Inferior parietal cortex (tissue), 1 donor: ENCODE results near the gene CDON.
"Not testable (repeated sequence)": the region's sequence is repeated elsewhere in the genome, so short reads cannot be mapped to it uniquely, and the experiment has no call there.

ENCODE experiments used
- DNase-seq: peaks from one replicate; pipeline ENCODE4 v3.0.0-alpha.2; 2016; ENCODE audit errors: extremely low spot score

Gene CDON

DNA sequence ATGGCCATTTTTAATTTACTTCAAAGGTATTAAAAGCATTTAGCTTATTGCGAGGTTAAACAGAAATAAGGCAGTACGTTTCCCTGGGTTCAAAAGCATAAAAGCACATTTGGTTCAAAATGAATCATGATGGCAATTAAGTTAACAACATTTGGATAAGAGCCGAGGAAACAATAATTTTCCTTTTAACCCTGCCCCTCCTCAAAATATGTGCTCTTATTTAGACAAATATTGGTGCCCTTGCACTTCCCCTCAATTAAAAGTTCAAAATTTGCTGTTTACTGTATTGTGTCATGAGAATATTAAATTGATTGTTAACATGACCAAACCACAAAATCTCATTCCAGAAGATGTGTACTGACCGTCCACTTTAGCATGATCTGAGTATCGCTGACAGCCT is 68.2 kb downstream of the CDON start:
- DNase-seq, result no peak

GRCh38 chr11:125992893-125993292 is 69.8 kb downstream of the CDON start:
- no peak for DNase-seq

GRCh38 chr11:125990244-125990643 is 72.4 kb downstream of the CDON start:
- peak; percentile 41 for DNase-seq

GRCh38 chr11:125987066-125987641 is 75.5 kb downstream of the CDON start:
- DNase-seq, result no peak

- DNase-seq, result not testable (repeated sequence)
Observed at GRCh38 chr11:125985956-125986355, 76.7 kb downstream of the CDON start.

GRCh38 chr11:125982348-125982730 is 80.3 kb downstream of the CDON start:
- no peak for DNase-seq

- no peak for DNase-seq
Observed at GRCh38 chr11:125980436-125980835, 82.2 kb downstream of the CDON start.

DNA sequence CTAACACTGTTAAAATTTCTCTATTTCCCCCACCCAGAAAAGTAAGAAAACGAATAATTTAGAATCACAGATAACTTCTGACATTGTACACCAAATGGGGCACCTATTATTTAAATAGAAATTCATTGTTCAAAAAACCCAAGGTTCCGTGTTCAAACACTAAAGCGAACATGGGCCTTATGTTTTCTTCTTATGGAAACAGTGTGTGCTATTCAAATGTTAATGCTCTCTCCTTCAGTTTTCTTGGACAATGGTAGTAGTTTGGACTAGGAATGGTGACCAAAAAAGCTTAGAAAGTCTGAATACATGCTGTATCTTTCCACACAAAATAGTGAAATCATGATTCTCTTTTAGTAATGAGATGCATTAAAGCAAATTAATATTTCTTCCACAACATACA is 83.2 kb downstream of the CDON start:
- DNase-seq, result no peak

DNA sequence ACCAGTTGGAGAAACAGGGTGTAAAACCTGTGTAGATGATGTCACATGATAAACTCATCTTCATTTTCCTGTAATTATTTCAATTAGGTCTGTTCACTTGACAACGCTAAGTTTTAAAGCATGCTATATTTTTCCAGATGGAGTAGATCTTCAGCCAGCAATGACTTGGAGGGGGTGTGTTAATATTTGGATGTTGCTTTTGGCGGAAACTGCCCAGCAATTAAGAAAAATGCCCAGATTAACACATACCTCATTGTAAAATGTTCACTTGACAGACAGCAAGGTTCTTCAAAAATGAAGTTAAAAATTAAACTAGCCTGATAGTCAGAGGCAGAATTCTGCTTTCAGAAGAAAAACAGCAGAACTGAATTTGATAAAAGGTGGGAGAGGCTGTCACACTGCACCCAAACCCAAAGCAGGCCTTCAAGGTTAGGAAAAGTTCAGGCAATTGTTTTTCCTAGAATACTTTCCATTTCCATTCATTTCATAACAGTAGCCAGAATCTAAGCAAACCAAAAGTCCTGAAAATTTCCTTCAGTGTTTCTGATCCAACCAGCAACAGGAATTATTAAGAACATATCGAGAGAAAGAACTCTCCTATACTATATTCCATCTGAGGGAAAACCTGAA is 83.8 kb downstream of the CDON start:
- no peak for DNase-seq

- DNase-seq, result no peak
Observed at GRCh38 chr11:125978181-125978716, 84.4 kb downstream of the CDON start.

GRCh38 chr11:125977333-125977732 is 85.3 kb downstream of the CDON start:
- no peak for DNase-seq

DNA sequence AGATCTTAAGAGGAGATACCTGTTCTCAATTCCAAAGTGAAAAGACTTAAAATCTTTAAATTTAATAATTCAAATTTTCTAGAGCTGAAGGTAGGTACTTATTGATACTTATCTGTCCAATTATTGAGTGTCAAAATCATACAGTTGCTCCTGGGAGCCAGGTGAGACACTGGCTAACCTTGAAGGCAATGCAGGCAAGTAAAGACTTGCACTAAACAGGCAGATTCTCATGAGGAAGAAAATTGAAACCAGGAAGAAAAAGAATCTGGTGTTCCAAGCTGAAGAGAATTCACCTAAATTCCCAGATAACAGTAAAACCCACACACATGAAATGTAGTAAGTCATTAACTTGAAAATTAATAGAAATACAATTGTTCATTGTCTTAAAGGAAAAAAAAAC is 86.5 kb downstream of the CDON start:
- no peak for DNase-seq

GRCh38 chr11:125975634-125976033 is 87.0 kb downstream of the CDON start:
- no peak for DNase-seq

GRCh38 chr11:125974284-125974683 is 88.4 kb downstream of the CDON start:
- no peak for DNase-seq

DNA sequence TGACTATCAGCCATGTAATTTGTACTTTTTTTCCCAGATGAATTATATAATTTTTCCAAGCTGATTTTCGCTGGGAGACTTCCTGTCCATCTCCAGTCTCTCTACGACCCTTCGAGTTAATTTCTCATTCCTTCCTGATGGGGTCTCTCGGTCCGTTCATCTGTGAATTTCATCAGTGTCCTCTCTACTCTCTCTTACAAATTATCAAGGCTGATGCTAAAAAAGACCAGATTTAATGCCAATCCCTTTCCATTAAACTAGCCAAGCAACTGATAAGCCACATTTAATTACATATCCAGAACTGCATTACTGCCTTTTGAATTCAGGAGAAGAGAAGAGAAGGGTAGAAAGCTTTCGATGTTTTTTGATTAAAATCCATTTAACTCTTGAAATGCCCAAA is 91.0 kb downstream of the CDON start:
- DNase-seq, result no peak

GRCh38 chr11:125968354-125968753 is 94.3 kb downstream of the CDON start:
- DNase-seq, result no peak

DNA sequence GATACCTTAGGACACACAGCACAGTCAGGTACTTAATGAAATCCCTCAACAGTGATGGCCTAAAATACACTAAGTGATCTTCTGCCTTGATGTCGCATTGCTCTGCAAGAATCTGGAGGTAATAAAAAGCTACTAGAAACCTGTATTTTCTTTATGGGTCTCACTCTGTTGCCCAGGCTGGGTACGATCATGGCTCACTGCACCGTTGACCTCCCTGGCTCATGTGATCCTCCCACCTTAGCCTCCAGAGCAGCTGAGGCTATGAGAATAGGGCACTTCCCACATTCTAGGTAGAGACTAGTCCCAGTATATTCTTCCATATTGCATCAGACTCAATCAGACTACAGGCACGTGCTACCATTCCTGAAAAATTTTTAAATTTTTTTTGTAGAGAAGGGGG is 95.2 kb downstream of the CDON start:
- DNase-seq, result no peak

- DNase-seq, result no peak
Observed at GRCh38 chr11:125960771-125961170, 101.9 kb downstream of the CDON start.

- no peak for DNase-seq
Observed at GRCh38 chr11:125959931-125960330, 102.7 kb downstream of the CDON start.

DNA sequence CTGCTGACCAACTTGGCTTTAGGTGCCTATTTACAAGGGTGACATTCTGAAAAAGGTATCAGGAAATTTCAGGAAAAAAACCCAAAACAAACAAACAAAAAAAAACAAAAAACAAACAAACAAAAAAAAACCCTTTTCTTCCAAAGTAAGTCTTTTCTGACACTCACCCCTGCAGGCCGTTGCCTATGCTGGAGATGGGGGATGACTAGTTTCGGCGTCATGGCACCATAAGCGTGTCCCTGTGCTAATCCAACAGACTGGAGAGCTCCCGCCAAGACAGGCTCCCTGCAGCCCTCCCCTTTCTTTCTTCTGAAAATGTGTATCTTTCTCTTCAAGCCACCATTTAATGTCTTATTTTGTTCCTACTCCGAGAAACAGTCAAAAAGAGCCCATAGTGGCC is 103.2 kb downstream of the CDON start:
- DNase-seq, result no peak

GRCh38 chr11:125958872-125959400 is 103.7 kb downstream of the CDON start:
- DNase-seq, result no peak

DNA sequence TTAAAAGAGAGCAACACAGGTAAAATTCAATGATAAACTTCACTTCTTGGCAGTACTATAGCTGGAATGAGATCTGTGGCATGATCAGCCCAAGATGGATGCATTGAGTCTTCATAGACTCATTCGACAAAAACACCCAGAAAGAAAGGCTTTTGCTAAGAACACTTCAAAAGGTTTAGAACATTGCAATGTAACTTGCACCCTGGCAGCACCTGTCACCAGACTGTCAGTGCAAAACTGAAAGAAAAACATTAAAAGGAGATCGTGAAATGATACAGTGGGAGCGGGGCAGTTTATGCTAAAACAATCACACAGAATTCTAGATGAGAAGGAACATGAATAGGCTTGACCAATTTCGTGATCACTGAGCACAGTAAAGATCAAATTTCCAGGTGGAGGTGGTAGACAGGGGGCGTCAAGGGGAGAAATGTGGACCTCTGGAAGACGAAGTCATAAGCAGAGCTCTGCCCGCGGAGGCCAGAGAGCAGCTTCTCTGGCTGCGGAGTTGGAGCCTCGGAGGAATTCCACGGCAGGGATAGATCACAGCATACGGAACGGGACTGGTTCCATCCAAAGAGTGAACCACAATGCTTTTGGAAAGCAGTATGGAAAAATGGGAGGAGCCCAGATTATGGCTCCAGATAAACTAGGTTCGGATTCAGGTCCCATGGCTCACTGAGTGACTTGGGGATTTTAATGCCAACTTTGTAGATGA is 104.9 kb downstream of the CDON start:
- no peak for DNase-seq
